H1 (cell line): ENCODE measurements around the gene RREB1. TPM values are rescaled to one million over a fixed set of nuclear protein-coding genes. Genes with fewer than 3 reads are reported as not detected.

Source experiments
- CTCF ChIA-PET: fragments of 300-600 bp; sonication (Branson Sonifier 250); formaldehyde crosslinking; loops from one replicate; lab custom pipeline; 2021; ENCODE audit not compliant: partially characterized antibody; lab: Charles Lee
- POLR2A ChIA-PET: fragments of 300-600 bp; sonication (Branson Sonifier 250); formaldehyde crosslinking; loops from one replicate; lab custom pipeline; 2021; ENCODE audit warnings: inconsistent platforms; ENCODE audit not compliant: partially characterized antibody; lab: Charles Lee
- DNase-seq, 2 experiments: peaks; one replicate each; pipeline versions ENCODE4 v3.0.0 to v3.0.0-alpha.2; 2010 to 2022; ENCODE audit warnings: low spot score in 2 of 2, low read depth in 1 of 2, mixed read lengths in 1 of 2
- FAIRE-seq: peaks from 2 replicates; lab custom pipeline; 2011; peaks lifted over from hg19 to GRCh38; lab: Jason Lieb, UNC
- H2AFZ ChIP-seq: 2 replicates; pipeline ENCODE4 v1.8.1; 2012; ENCODE audit warnings: low read length, inconsistent platforms
- H2AK5ac ChIP-seq: 2 replicates; pipeline ENCODE4 v1.6.1; 2013; ENCODE audit warnings: low read depth, low read length
- H2BK120ac ChIP-seq: replicated peaks from 2 replicates; pipeline ENCODE3; 2013; ENCODE audit warnings: low read depth, low read length, inconsistent platforms
- H2BK12ac ChIP-seq: 2 replicates; pipeline ENCODE4 v1.6.1; 2013; ENCODE audit warnings: low read depth, low read length
- H2BK15ac ChIP-seq: 2 replicates; pipeline ENCODE4 v1.6.1; 2013; ENCODE audit warnings: low read length
- H2BK20ac ChIP-seq: 2 replicates; pipeline ENCODE4 v1.6.1; 2013; ENCODE audit warnings: low read length
- H2BK5ac ChIP-seq: 2 replicates; pipeline ENCODE4 v1.6.1; 2013; ENCODE audit warnings: low read depth, low read length
- H3K14ac ChIP-seq: 2 replicates; pipeline ENCODE4 v1.6.1; 2013; ENCODE audit warnings: inconsistent platforms; ENCODE audit not compliant: insufficient read length
- H3K18ac ChIP-seq: 2 replicates; pipeline ENCODE4 v1.6.1; 2013; ENCODE audit warnings: low read length; ENCODE audit errors: extremely low read depth
- H3K23ac ChIP-seq: 2 replicates; pipeline ENCODE4 v1.6.1; 2013; ENCODE audit warnings: inconsistent platforms; ENCODE audit not compliant: insufficient read length
- H3K23me2 ChIP-seq: 2 replicates; pipeline ENCODE4 v1.6.1; 2013; ENCODE audit warnings: low read depth, low read length
- H3K27ac ChIP-seq: 2 replicates; pipeline ENCODE4 v1.6.1; 2011; ENCODE audit warnings: low read depth, low read length, inconsistent platforms
- H3K27me3 ChIP-seq, 4 experiments: replicated peaks in 1 of 4; 1 replicate in 1 of 4; 2 replicates in 3 of 4; pipeline versions ENCODE4 v1.6.1 to v1.8.1; 2011 to 2013; ENCODE audit warnings: low read length in 3 of 4, mild to moderate bottlenecking in 3 of 4, inconsistent platforms in 2 of 4, mixed read lengths in 2 of 4, moderate library complexity in 1 of 4; ENCODE audit not compliant: control insufficient read depth in 3 of 4, insufficient read depth in 3 of 4; ENCODE audit errors: extremely low read depth in 1 of 4
- H3K36me3 ChIP-seq, 4 experiments: 2 replicates each; pipeline versions ENCODE4 v1.6.1 to v1.8.1; 2011 to 2013; ENCODE audit warnings: mild to moderate bottlenecking in 4 of 4, low read length in 3 of 4, moderate library complexity in 2 of 4, control low read depth in 1 of 4, inconsistent platforms in 1 of 4; ENCODE audit not compliant: insufficient read depth in 4 of 4, control insufficient read depth in 2 of 4
- H3K4ac ChIP-seq: replicated peaks from 2 replicates; pipeline ENCODE3; 2013; ENCODE audit warnings: low read length, low read depth, mixed read lengths, inconsistent platforms; ENCODE audit not compliant: insufficient read length
- H3K4me1 ChIP-seq, 4 experiments: replicated peaks in 1 of 4; 1 replicate in 1 of 4; 2 replicates in 3 of 4; pipeline versions ENCODE4 v1.6.1 to v1.8.1; 2011 to 2013; ENCODE audit warnings: low read length in 3 of 4, inconsistent platforms in 2 of 4, mixed read lengths in 1 of 4; ENCODE audit not compliant: insufficient read depth in 4 of 4, control insufficient read depth in 3 of 4
- H3K4me2 ChIP-seq, 2 experiments: 2 replicates each; pipeline versions ENCODE4 v1.6.1 to v1.8.1; 2011 to 2013; ENCODE audit warnings: low read depth in 2 of 2, low read length in 2 of 2, control low read depth in 1 of 2, inconsistent platforms in 1 of 2, mild to moderate bottlenecking in 1 of 2; ENCODE audit not compliant: insufficient read depth in 1 of 2
- H3K4me3 ChIP-seq, 4 experiments: fragments of 200-600, 300-600 bp in 1 of 4; sonication (generic), shearing (Covaris generic), sonication (Bioruptor Twin) in 1 of 4; 2 replicates each; pipeline versions ENCODE4 v1.5.1 to v1.8.1; 2011 to 2016; ENCODE audit warnings: low read length in 4 of 4, low read depth in 3 of 4, control low read depth in 2 of 4, inconsistent platforms in 2 of 4, mild to moderate bottlenecking in 2 of 4, mixed read lengths in 1 of 4, moderate library complexity in 1 of 4; ENCODE audit not compliant: insufficient read depth in 2 of 4; ENCODE audit errors: extremely low read depth in 1 of 4
- H3K56ac ChIP-seq: replicated peaks from 2 replicates; pipeline ENCODE3; 2013; ENCODE audit warnings: low read depth, mild to moderate bottlenecking, mixed read lengths, low read length, inconsistent platforms; ENCODE audit not compliant: insufficient read length
- H3K79me1 ChIP-seq: 2 replicates; pipeline ENCODE4 v1.6.1; 2013; ENCODE audit warnings: low read depth, low read length, control low read depth
- H3K79me2 ChIP-seq, 2 experiments: 2 replicates each; pipeline versions ENCODE4 v1.6.1 to v1.8.1; 2012 to 2013; ENCODE audit warnings: low read length in 2 of 2, mild to moderate bottlenecking in 2 of 2, inconsistent platforms in 1 of 2; ENCODE audit not compliant: insufficient read depth in 2 of 2, control insufficient read depth in 1 of 2
- H3K9ac ChIP-seq, 4 experiments: replicated peaks in 1 of 4; 1 replicate in 1 of 4; 2 replicates in 3 of 4; pipeline versions ENCODE4 v1.6.1 to v1.8.1; 2011 to 2013; ENCODE audit warnings: low read depth in 3 of 4, low read length in 3 of 4, control low read depth in 2 of 4, mild to moderate bottlenecking in 2 of 4, moderate library complexity in 2 of 4, inconsistent platforms in 1 of 4; ENCODE audit errors: extremely low read depth in 1 of 4
- H3K9me3 ChIP-seq, 2 experiments: 2 replicates each; pipeline versions ENCODE4 v1.6.1 to v1.8.1; 2012 to 2013; ENCODE audit warnings: mild to moderate bottlenecking in 2 of 2, moderate library complexity in 2 of 2, control low read depth in 1 of 2, inconsistent platforms in 1 of 2, low read depth in 1 of 2, low read length in 1 of 2, mixed read lengths in 1 of 2; ENCODE audit not compliant: insufficient read depth in 2 of 2
- H4K20me1 ChIP-seq, 2 experiments: replicated peaks in 1 of 2; 2 replicates each; pipeline versions ENCODE3 to v1.8.1; 2011 to 2013; ENCODE audit warnings: inconsistent platforms in 2 of 2, low read length in 2 of 2, mild to moderate bottlenecking in 1 of 2; ENCODE audit not compliant: insufficient read depth in 2 of 2, control insufficient read depth in 1 of 2
- H4K5ac ChIP-seq: 2 replicates; pipeline ENCODE4 v1.6.1; 2013; ENCODE audit warnings: low read length, low read depth, mixed read lengths, inconsistent platforms; ENCODE audit not compliant: insufficient read length
- H4K8ac ChIP-seq: 2 replicates; pipeline ENCODE4 v1.8.0; 2013; ENCODE audit warnings: mild to moderate bottlenecking, moderate library complexity, low read length, inconsistent platforms; ENCODE audit not compliant: insufficient read depth; ENCODE audit errors: extremely low read depth
- H4K91ac ChIP-seq: replicated peaks from 2 replicates; pipeline ENCODE3; 2013; ENCODE audit warnings: low read length, mixed read lengths, inconsistent platforms; ENCODE audit not compliant: insufficient read length
- SIN3A ChIP-seq, 2 experiments: IDR thresholded peaks in 1 of 2; conservative IDR thresholded peaks in 1 of 2; 2 replicates each; pipeline ENCODE4 v1.6.1; 2011 to 2012; ENCODE audit warnings: low read length in 2 of 2, improper control_type of control experiment in 1 of 2, low read depth in 1 of 2, mild to moderate bottlenecking in 1 of 2
- WGBS, 2 experiments: shearing (Covaris generic) in 1 of 2; methylation state at CpG; one replicate each; pipeline versions ENCODE4 v1.1.6 to v1.1.7; 2013 to 2015; ENCODE audit warnings: low lambda C conversion rate in 2 of 2, mixed read lengths in 2 of 2, inconsistent platforms in 1 of 2, low coverage in 1 of 2, missing lambda C conversion rate in 1 of 2; ENCODE audit not compliant: insufficient replicate concordance in 2 of 2, insufficient coverage in 1 of 2, insufficient read length in 1 of 2; ENCODE audit errors: extremely low coverage in 1 of 2, missing lambda C conversion rate in 1 of 2; 5-methylcytosine and 5-hydroxymethylcytosine counted together
- polyA plus RNA-seq, 7 experiments: library from polyadenylated mRNA; depleted of rRNA in 3 of 7; stranded (reverse) in 5 of 7; unstranded in 2 of 7; fragments of >200 nt in 5 of 7; fragments of 200-250 nt in 2 of 7; gene quantifications; 1 replicate in 5 of 7; 2 replicates in 1 of 7; 4 replicates in 1 of 7; pipeline versions ENCODE4 v1.2.1 to v1.2.3, GENCODE V29; 2011 to 2013; ENCODE audit warnings: missing spikeins in 2 of 7, mixed read lengths in 2 of 7
- total RNA-seq: library from RNA; stranded (reverse); fragmentation: NEBNext Ultra II Directional; extraction: Animal tissue kit (Norgen Biotek cat#: 25700); gene quantifications from 2 replicates; pipeline ENCODE4 v1.2.1, GENCODE V29; 2021
- TF ChIP-seq, protein P1 (sequence below), 3 experiments: IDR thresholded peaks; 1 replicate in 2 of 3; 2 replicates in 1 of 3; pipeline versions ENCODE4 v1.5.1 to v1.6.1; 2011; ENCODE audit warnings: low read length in 3 of 3, mild to moderate bottlenecking in 3 of 3, inconsistent platforms in 2 of 3, low read depth in 1 of 3, moderate library complexity in 1 of 3; ENCODE audit not compliant: insufficient read depth in 1 of 3; ENCODE audit errors: control extremely low read depth in 1 of 3

Gene RREB1
- total and polyA plus RNA-seq, 2 of the 8 experiments (the other 6 are each of a cell fraction or from before 2014, with no cell fraction given) = 3.9 to 34.7 TPM

DNA sequence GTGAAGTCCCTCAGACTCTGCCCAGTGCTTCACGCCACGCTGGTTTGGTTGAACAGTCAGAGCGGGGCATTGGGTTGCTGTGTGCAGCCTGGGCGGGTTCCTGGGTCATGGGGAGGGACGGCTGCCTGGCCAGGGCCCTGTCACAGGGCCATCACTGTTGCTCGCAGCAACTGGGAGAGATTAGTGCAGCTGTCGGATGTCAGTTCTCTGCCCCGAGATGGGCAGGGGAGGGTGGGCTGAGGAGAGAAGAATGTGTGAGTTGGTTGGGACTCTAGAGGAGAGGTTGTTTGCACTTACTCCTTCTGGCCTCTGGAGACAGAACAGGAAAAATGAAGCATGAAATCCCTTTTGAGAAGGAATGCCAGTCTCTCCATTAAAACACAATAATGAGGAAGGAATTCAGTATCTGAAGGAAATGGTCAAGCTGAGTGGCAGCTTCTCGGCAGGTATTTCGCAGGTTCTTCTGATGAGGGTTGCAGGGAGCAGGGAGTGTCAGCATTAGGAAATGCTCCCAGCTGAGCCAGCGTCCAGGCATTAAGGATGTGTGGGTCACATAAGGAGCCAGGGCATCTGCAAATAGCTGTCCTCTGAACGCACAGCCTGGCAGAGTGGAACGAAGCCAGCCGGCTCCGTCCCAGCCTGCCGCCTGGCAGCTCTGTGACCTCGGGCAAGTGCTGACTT, 109.3 kb downstream of the RREB1 start:
- FAIRE-seq (no peak), DNase-seq (no peak)
- Histone ChIP-seq H3K27ac (no peak overlapping the region), H3K79me1 (no peaks in the 10 kb centered on the region), H2BK15ac (no peak overlapping the region), H2BK12ac (no peak overlapping the region), H3K27me3 (no peaks in the 10 kb centered on the region), H2BK5ac (no peak overlapping the region; the same call in 1 of the 2 replicates), H3K4ac (no peak overlapping the region), H2BK120ac (no peak overlapping the region), H3K9me3 (no peaks in the 10 kb centered on the region), H3K4me3 (no peak overlapping the region), H4K91ac (no peak overlapping the region), H4K20me1 (no peaks in the 10 kb centered on the region), H2AK5ac (no peak overlapping the region), H3K36me3 (peaks cover 0 to 9% (median 1%) of the 10 kb centered on the region in 4 experiments; a peak in 5 of 8 replicates), H3K23ac (no peak overlapping the region), H3K9ac (no peak overlapping the region), H3K4me1 (peaks cover 0 to 7% (median 3%) of the 10 kb centered on the region in 4 experiments; a peak in 3 of 7 replicates), H4K8ac (no peak overlapping the region), H4K5ac (no peak overlapping the region), H3K18ac (no peak overlapping the region), H3K4me2 (no peak overlapping the region), H3K14ac (no peak overlapping the region), H3K23me2 (no peaks in the 10 kb centered on the region), H3K56ac (no peak overlapping the region), H2BK20ac (no peak overlapping the region), H2AFZ (no peak overlapping the region), H3K79me2 (no peaks in the 10 kb centered on the region)
- ChIA-PET CTCF (interaction anchor here (0.8 to 1.6 kb wide), 6 partner anchors 14 to 38 kb away, joined by 3 to 6 read pairs (median 3); no protein-coding TSS in a partner anchor), POLR2A (interaction anchor here (1.4 kb wide), 1 partner anchor 12 kb away, joined by 3 read pairs; no protein-coding TSS in a partner anchor)
- TF ChIP-seq, protein P1, sequence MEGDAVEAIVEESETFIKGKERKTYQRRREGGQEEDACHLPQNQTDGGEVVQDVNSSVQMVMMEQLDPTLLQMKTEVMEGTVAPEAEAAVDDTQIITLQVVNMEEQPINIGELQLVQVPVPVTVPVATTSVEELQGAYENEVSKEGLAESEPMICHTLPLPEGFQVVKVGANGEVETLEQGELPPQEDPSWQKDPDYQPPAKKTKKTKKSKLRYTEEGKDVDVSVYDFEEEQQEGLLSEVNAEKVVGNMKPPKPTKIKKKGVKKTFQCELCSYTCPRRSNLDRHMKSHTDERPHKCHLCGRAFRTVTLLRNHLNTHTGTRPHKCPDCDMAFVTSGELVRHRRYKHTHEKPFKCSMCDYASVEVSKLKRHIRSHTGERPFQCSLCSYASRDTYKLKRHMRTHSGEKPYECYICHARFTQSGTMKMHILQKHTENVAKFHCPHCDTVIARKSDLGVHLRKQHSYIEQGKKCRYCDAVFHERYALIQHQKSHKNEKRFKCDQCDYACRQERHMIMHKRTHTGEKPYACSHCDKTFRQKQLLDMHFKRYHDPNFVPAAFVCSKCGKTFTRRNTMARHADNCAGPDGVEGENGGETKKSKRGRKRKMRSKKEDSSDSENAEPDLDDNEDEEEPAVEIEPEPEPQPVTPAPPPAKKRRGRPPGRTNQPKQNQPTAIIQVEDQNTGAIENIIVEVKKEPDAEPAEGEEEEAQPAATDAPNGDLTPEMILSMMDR (IDR thresholded peaks at IDR 0.05; ENCODE audit: control extremely low read depth in 1 of 3, insufficient read depth in 1 of 3, low read depth in 1 of 3, low read length in 3 of 3) = peak in 1 of 3 experiments; percentile 13; a peak in 1 of 4 replicates
- no peak for TF ChIP-seq SIN3A (conservative IDR thresholded peaks at IDR 0.05 in 1 of 2, IDR thresholded peaks at IDR 0.05 in 1 of 2; ENCODE audit: low read depth in 1 of 2, low read length in 2 of 2)
- whole genome bisulfite sequencing, 2 experiments = 89% methylated on average over 16 of the region's 17 CpGs; no CpG with 5 or more reads in 1 of the 2 experiments
